Measurements from ENCODE around the gene ZC3H4.
"Not testable (repeated sequence)": the region's sequence is repeated elsewhere in the genome, so short reads cannot be mapped to it uniquely, and the experiment has no call there.

ZC3H4 gene

DNA sequence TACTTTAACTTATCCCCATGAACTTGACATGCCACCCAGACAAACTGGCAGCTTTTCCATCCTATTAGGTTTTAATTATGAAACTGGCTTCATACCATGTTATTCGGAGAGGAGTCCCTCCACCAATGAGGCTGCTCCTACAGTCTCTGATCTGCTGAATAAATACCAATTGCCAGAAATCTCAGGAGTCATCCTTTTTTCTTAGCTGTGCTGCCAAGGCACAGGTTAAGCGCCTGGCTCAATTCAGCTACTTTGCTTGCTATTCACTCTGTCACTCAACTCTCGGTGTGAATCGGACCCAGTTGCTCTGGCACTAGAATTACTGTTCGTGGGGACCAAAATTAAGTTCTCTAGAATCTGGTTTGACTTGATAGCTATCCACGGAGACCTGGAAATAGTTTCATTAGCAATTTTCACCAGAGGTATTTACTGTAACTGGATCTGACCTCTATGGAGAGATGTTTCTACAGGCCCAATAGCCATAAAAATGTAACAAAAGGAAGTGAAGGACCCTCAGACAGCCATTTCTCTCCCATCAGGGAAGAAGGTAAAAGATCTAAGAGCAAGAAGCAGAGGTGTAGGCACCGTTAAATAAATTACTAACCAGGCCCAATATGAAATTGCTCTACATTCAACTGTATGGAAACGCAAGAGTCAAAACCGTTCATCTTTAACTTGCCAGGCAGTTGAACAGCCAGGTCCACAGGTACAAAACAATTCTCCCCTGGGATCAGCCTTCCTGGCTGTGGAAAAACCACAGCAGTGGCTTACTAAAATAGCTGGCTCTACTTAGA lies 5.4 kb downstream of the ZC3H4 start:
- no peak for DNase-seq (ENCODE audit: low spot score)

DNA sequence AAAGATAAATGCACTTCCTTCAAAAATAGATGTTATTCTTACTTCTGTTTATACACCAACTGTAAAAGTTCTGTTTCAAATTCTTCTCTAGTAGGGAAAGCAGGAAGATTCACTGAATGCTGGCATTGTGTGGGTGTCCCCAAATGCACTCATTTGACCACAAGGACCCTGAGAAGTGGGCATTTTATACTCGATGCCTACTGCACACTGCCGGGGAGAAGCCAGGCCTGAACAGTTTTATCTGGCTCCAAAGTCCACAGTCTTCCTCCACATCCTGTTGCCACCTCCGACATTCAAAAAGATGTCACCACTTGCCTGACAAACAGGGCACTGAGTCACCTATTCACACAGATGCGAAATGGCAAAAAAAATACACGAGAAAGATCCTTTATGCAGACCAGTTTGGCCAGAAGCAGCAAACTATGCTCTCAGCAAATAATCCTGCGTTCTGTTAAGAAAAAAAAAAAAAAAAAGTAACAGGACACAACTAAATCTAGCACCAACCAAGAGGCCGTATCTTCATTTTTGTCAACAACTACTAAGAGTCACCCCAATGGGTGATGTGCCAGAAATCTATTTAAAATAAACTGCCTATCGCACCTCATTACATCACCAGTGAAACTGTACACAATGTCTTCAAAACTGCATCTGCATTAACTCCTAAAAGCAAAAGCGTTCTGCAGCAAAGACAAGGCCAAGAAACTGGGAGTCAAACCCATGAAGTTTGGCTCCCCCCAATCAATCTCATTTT lies 6.2 kb downstream of the ZC3H4 start:
- DNase-seq (ENCODE audit: low spot score), result peak; percentile 48

DNA sequence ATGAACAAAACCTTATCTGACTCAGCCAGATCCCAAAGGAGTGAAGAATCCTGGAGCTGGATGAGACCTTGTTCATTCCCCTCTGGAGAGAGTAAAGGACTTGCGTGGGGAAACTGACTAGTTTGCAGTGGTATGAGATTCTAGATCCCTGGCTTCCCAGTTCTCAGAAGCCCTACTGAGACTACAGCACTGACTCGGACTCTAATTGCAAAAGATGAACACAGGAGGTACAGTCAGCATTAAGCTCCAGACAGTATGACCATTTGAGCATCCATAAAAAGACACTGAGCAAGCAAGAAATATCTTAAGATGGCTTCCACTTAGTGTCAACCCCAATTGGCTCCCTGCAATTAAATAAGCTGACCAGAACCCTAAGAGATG lies 6.8 kb downstream of the ZC3H4 start:
- DNase-seq (ENCODE audit: low spot score), result no peak

DNA sequence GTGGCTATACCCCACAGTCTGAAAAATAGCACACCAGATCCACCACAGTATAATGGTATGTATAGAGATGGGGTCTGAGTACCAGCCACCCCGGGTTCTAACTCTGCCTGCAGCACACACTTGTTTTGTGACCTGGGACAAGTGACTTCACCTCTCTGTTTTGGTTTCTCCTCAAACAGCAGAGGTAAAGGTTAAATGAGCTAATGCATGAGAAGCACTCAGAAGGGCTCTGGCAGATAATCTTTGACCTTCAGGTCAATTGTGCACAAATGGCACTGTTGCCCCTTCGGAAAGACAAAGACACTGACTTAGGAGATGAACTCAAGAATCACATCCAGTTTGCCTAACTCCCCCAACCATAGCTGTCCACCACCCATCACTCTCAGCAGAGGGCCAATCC lies 7.7 kb downstream of the ZC3H4 start:
- DNase-seq (ENCODE audit: low spot score), result no peak

DNA sequence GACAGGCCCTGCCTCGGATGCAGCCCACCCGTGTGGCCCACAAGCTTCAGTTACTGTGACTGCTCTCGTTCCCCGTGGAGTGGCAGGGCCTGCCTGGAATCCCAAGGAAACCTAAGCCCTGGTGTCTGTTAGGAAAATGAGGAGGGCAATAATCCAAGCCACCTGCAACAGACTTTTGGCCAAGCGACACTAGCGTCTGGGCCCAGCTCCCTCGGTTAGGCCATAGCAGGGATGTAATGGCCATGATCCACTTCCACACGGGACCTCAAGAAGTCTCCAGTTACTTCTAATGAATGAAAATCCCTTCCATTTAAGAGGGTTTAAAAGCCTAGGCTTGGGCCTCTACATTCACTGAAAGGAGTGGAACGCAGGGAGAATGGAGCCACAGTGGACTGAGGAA lies 8.9 kb downstream of the ZC3H4 start:
- DNase-seq (ENCODE audit: low spot score), result no peak

DNA sequence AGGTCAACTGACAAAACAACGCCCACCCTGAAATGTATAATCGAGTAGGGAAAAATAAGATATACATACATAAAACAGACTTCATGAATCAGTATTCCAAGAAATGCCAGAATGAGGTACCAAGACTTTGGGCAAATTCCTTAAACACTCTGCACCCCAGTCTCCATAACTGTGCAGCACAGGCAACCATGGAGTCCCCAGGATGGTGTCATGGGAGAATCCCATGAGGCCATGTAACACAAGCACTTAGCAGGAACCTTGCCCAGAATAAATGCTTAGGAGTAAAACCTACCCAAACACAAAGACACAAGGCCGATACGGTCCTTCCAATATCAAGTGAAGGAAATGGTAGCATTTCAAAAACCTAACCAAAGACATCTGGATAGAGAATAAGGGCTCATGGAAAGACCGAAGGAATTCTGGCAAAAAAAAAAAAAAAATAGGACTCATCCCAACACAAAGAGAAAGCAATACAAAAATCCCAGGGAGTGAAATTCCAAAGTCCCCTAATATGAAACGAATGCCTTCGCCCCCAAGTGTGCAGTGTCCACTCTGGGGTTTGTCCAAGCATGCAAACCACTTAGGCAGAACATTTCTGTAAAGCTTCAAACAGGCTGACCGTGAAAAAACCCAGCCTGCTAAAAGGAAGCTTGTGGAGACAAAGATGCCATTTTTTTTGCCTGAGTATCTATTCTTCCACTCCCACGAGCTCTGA lies 11.1 kb downstream of the ZC3H4 start:
- DNase-seq (ENCODE audit: low spot score), result no peak

DNA sequence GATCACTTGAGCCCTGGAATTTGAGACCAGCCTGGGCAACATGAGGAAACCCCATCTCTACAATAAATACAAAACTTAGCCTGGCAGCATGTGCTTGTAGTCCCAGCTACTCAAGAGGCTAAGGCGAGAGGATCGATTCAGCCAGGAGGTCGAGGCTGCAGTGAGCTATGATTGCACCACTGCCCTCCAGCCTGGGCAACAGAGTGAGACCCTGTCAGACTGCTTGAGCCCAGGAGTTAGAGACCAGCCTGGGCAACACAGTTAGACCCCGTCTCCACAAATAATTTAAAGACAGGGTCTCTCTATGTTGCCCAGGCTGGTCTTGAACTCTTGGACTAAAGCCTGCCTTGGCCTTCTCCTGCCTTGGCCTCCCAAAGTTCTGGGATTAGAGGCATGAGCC lies 12.5 kb downstream of the ZC3H4 start:
- not testable (repeated sequence) for DNase-seq (ENCODE audit: low spot score)

DNA sequence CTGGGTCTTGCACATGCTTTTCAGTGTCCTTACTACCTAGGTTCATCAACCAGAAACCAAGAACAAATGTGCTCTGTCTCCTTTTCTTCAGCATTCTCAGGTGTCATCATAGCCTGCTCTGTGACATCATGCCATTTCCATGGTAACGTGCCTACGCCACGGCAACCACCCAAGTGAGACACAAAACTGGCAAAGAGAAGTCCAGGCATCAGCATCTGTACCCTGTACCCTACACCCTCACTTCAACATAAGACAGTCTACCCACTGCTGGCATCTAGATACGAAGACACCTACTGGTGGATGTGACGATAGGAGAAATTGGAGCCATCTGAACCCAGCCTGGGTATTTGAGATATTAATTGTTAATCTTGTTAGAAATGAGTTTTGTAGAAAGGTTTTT lies 13.3 kb downstream of the ZC3H4 start:
- no peak for DNase-seq (ENCODE audit: low spot score)

DNA sequence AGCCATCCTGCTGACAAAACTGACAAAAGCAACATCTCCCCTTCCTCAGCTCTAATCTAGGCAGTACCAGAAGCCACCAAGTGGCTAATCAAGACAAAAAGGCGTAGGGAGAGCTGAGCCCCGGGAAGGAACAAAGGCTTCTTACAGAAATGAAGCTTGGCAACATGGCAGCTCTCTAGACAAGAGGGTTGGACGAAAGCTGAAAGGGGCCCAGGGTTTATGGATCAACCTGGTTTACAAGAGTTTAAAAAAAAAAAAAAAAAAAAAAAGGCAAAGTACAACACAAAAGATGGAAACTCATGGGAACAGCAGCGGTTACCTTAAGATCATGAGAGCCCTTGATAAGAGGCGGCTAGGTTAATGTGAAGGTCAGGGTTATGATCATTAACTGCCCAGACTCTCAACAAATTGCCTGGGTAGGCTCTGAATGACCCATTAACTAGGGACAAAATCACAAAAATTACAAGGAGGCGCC lies 14.0 kb downstream of the ZC3H4 start:
- no peak for DNase-seq (ENCODE audit: low spot score)

DNA sequence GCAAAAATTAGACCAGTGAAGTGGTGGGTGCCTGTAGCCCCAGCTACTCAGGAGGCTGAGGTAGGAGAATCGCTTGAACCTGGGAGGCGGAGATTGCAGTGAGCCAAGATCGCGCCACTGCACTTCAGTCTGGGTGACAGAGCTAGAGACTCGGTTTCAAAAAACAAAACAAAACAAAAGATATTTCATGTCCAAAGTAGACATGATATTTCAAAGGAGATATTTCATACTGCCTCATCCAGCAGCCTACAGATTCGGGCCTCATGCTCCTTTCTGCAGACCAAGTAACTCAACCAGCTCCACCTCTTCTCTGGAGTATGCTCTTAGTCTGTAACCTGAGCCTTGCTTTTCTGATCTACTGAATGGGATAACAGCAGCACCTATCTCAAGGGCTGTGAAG lies 15.0 kb downstream of the ZC3H4 start:
- DNase-seq (ENCODE audit: low spot score), result no peak

DNA sequence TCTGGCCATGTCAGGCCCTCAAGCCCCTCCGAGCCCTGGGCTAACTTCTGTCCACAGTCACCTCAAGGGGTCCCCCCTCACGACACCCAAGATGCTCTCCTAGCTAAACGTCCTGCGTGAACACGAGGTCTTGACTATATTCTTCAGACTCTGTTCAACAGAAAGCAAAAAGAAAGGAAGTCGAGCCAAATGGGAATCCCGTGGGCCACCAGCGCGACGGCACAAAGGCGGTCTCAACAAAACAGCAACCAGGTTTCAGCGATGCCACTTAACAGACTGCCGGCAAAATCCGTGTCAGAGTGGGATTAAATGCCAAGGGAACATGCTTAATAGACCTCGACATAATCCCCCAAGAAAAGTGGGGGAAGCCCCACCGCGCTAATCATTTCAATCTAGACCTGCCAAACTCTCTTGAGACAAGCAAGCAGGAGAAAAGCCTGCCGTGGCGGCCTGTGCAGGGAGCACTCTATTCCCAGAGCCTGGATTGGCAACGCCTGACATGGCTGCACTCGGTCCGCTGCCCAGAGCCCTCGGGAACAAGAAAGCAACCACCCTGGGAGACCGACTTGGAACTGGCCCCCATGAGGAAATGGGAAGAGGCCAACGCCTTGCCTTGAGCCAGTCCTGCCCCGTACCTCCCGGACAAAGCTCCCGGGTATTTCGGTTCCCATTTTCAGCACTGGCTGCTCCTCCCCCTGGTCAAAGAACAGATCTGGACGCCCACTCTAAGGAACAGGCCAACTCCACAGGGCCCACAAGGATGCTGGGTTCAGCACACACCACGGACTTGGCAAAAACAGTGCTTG lies 16.0 kb downstream of the ZC3H4 start:
- no peak for DNase-seq (ENCODE audit: low spot score)

DNA sequence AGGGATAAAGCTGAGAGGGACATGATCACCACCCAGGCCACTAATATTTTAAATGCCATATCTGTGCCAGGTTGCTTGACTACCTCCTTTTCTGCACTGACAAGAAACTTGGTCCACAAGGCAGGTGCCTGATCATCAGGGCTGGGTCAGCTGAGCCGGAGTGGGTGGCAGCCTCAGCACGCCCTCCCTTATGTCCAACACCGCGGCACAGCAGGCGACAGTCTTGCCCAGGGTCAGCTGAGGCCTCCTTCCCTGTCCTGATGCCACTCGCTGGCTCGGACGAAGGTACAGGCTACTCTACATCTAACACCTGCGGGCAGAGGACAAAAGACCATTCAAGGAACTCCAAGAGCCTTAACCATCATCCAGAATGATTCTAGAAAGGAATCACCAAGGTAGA lies 16.9 kb downstream of the ZC3H4 start:
- no peak for DNase-seq (ENCODE audit: low spot score)

DNA sequence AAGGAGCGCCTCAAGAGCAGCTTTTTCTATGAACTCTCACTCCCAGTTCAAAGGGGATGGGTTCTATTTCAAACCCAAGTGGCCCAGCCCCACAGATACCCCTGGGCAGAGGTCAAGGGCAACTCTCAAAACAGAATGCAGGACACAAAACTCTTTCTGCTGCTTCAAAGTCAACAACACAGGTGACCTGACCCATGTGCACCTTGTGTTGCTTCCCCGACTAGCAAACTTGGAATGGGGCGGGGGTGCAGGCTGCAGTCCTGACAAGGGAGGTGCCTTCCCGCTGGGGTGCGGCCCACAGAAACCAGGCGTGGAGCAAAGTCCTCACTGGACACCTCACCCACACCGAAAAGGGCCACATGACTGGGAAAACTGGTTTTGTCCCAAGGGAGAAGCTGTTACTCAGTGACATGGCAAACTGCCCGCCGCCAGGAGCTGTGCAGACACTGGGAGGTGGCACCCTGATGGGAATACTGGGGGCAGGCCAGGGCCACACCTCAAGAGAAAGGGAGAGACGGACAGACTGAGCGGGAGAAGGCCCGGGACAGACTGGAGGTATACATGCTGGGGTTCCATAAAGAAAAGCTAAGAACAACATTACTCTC lies 17.4 kb downstream of the ZC3H4 start:
- DNase-seq (ENCODE audit: low spot score), result no peak

DNA sequence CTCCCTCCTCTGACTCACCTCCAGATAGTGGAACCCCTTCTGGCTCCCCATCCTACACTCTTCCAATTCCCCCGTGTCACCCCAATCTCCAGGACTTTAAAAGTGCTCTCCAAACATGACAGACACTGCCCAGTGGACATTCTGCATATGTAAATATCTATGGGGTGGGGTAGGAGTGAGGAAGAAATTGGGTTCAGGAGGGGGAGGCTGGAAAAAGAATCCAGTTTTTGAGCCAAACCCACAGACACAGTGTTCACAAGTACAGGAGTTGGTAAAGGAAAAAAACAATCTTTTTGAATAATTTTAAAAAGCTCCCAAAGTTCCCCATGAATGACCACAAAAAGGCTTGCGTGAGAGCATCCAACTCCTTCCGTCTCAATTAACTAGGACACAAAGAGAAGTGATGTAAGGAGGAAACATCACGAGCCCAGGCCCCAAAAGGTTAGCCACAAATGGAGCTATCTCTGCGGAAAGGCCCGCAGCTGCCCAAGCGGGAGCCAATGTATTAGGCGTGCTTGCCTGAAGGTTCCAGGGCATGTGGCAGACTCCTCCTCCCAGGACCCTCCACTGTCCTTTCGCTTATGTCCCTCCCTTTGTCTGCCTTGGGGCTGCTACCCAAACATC lies 18.0 kb downstream of the ZC3H4 start:
- DNase-seq (ENCODE audit: low spot score), result no peak

DNA sequence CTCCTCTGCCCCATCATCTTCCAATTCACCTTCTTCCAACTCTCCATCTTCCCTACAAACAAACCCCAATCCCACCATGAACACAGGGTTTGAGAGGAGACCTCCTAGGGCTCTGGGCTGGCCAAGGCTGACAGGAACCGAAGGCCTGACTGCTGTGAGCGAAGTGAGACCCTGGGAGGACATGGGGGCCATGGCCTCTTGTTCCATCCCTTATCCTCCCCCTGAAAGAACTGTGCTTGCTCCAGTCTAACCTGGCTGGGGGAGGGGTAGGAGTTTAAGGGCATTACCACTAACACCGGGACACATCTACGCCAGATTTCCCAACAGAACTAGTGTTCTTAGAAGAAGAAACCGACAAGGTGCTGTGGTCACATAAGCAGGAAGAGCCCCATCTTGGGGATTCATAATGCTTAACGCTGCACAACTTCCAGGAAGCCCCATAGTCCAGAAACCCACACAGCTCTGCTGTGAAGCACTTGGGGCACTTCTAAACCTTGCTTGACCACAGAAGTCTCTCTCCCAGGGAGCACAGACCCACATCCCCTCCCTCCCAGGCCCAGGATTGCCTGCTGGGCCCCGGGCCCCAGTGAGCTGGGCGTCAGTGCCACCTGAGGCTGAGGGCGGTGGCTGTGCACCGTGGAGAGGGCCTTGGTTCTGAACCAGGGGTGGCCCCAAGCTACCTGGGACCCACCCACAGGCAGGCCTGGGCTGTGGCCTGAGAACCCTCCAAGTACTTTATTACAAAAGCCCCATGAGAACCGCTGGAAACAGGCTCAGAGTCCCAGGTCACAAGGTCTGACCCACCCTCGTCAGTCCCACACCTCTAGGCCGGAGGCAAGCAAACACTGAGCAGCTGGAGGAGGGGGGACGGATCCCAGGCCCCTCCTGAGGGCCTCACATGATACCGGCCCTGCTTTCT lies 18.8 kb downstream of the ZC3H4 start:
- no peak for DNase-seq (ENCODE audit: low spot score)

DNA sequence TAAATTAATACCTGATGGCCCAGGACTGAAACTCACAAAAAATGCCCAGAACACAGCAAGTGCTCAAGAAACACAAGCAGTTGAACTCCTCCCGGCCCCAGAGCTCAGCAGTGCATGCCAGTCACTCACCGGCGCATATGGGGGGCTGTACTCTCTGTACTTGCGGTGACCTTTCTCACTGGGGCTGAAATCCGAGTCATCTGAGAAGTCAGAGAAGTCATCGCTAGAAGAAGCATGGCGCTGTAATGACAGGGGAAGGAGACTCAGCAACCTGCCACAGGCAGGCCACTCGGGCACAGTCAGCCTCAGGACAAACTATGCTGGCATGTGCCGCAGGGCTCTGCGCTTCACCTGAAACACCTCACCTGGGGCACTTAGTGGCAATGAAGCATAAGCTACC lies 19.7 kb downstream of the ZC3H4 start:
- no peak for DNase-seq (ENCODE audit: low spot score)

DNA sequence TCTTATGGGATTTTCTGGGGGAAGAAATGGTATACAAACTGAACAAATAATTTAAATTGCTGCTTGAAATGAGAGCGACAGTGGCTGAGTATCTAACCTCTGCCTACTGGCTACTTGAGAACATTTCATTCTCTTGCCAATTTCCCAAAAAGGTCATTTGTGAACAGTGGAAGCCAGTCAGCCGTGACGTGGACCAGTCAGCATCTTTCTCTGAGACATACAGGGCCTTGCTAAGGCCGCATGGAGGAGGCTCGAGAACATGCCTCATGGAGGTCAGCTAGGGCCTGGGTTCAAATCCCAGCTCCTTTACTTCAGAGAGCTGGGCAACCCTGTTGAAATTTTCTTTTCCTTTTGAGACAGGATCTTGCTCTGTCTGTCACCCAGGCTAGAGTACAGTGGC lies 20.3 kb downstream of the ZC3H4 start:
- no peak for DNase-seq (ENCODE audit: low spot score)

DNA sequence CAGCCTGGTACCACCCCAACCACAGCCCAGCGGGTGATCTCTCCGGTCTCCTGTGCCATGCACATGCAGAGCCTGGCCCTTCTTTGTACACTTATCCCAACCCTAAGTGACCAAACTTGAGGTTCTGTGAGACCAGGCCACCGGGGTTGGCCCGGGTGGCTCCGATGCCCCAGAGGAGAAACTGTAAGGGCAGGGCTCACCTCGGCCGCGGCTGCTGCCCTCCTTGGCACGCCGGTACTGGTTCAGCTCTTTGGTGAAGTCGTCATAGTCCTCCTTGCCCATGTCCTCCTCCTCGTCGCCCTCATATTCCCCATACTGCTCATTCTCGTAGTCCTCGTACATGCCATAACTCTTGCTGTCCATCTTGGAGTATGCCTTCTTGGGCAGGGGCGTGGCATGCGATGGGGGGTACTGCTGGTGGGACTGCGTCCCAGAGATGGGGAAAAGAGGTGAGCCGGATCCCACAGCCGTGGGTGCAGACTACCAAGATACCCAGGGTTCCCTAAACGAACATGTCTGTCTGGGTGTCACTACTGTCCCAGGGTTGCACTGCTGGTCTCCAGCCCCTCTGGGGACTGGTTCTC lies 23.7 kb downstream of the ZC3H4 start:
- no peak for DNase-seq (ENCODE audit: low spot score)

DNA sequence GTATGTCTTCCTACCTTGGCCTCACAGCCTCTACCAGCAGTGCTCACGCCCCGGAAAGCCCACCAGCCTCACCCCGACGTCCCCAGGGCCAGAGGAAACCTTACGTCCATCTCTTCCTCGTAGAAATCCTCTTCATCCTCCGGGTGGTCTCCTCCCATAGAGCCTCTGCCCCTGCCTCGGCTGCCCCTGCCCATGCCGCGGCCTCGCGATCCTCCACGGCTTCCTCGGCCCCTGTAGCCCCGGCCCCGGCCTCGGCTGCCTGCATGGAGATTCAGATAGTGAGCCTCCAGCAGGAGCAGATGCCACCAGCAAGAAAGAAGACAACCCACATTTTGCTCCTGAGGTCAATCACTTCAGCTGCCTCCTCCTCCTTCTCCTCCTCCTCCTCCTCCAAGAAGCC lies 27.3 kb downstream of the ZC3H4 start:
- DNase-seq (ENCODE audit: low spot score), result no peak

Data from RKO (cell line).